ENCODE results near the gene CAD.

Gene CAD

DNA sequence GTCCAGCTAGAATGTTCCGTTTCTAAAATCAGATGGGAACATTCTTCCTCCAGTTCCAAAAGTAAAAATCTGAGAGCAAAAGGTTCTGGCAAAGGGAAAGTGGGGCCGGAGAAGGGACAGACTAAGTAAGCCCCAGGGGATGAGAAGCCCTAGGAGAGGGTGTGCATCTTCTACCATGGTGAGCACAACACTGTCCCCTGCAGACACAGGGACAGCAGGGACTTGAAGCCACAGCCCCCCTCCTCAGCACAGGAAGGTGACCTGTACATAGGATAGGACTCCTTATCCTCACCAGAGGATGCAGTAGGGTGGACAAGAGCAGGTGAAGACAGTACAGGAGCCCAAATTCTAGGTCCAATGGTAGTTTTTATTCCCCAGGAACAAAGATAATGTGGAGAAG lies 17.9 kb upstream of the CAD start:
- no peak for DNase-seq

DNA sequence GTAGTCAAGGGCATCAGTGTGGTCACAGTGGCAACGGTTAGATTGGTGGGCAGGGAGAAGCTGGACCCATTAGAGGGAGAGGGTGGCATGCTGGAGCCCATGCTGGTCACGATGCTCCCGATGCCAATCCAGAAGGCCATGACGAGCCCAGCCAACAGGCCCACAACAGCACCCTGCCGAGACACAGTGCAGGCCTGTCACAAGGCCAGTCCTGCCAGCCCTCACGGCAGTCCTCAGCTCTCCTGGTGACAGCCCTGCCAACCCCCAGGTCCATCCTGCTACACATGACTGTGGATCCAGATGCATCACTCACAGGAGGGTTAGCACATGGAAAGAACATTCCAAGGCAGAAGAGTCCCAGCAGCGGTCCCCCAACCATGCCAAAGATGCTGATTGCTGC lies 15.5 kb upstream of the CAD start:
- DNase-seq = no peak

DNA sequence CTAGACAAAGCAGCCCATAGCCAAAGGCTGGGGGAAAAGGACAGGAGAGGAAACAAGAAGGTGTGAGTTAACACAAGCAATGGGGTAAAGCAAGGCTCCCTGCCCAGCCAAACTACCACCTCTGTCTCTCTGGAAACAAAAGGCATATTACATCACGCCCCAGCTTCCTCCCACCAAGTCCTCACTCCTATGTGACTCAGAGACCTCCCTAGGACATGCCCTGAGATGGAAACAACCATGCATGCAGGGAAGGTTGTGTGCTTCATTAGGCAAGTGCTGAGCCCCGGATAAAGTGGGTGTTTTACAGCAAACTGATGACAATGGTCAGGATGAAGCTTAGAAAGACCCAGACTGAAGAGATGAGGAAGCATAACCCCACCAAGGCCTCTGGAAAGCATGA lies 14.3 kb upstream of the CAD start:
- DNase-seq = no peak

DNA sequence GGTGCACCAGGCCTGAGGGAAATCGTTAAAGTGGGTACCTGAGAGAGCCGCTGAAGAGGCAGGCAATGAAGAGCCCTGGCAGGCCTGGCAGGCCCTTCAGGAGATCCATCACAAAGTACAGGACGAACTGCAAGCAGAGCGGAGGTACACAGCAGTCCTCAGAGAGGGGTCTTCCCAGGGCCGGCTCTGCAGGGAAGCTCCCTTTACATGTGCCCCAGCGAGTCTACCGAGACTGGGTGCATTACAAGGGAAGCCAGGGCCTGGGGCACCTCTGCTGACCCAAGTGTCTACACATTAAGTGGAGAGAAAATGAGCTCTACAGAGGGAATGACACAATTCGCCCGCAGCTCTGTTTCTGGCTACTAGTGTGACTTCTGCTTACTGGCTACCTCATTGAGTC lies 13.4 kb upstream of the CAD start:
- no peak for DNase-seq

DNA sequence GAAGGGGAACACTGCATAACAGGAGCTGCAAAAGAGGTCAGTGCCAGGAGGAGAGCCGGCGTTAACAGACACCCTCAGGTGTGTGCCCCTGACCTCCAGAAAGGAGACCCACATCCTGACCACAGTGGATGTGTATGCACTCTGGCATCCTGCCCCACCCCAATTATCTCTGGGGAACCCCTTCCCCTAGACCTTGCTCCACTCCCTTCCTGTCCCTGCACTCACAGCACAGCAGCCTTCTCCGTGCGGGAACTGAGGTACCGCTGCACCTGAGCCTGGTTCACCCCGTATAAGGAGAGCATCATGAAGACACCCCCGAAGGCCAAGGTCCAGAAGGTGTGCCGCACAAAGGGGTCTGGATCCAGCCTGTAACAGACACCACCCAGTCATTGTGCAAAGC lies 12.6 kb upstream of the CAD start:
- DNase-seq = no peak

DNA sequence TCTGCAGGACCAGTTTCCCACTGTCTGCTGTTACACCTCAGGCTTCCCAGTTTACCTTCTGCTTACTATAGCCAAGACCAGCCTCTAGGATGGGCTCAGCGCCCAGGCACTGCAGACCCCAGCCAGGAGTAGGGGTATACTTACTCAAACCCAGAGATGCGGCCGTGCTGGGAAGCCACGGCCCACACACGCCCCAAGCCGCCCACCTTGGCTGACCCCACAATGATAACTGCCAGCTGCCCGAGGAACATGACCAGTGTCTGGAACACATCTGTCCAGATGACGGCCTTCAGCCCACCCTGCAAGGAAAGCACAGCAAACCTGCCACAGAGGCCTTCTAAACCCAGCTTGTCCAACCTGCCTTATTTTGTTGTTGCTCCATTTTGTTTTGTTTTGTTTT lies 12.0 kb upstream of the CAD start:
- no peak for DNase-seq

DNA sequence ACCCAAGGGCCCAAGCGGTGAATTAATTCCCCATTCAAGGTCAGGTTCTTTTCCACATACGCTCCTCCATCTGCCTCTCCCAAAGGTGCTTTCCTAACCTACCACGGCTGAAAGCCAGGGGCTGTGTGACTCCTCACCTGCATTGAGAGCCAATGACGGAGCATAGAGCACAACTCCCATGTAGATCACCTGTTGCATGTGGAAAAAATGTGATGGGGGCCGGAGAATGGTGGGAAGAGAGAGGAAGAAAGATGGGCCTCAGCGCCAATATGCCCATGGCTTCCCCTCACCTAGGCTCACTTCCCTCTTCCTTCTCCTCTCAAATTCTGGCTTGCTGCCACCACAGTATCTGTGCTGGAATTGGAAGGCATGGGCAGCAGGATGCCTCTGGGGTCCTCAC lies 10.8 kb upstream of the CAD start:
- no peak for DNase-seq

DNA sequence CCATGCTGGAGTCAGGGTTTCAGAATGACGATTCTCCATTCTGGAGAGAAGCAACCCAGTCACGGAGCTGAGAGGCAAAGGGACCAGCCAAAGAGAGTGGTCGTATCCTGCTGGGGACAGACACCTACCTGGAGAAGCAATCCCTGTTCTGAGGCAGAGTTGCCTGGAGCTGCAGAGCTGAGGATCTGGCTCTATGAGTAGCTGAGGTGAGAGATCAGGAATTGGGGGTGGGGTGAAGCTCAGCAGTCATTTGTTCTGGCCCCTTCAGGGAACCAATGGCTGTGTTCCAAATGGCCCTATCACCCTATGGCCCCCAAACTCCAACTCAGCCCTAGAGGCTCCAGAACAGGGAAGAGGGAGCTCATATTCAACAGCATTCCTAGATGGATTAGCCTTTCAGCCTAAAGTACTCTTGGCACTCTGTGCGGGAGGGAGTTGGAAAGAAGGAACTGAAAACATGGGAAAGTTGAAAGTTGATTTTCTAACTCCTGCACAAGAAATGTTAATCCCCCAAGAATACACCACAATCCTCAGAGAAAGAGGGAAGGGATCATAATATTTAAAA lies 8.6 kb upstream of the CAD start:
- no peak for DNase-seq

DNA sequence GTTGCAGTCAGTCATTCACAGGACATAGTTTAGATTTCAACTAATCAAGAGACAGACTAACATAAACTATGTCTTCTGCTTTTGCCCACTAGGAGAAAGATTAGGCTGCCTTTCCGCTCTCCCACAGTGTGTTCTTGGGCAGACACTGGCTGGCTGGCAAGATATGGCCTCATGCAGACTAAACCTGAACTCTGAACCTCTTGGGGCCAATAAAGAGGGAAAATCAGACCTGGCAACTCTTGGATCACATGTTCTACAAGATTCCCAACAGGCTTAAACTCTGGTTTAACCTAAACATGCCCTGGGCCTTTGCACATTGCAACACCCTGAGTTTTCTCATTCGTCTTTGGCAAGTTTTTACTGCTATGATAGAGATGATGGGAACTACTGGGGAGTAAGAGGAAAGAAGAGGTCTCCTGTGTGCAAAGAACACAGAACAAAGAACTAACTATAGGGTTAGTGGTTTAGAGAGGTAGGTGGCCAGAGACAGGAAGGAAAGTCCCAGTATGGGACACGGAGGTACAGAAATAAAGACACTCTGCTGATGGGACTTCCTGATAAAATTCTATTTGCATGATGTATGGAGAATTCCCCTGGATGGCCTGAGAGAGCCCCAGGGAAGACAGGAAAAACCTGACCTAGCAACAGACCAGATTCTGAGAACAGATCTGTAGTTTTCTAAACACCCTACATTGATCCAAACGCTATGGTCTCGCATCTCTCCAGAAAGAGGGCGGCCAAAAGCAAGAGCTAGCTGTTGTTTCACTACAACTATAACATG lies 7.4 kb upstream of the CAD start:
- DNase-seq = no peak

DNA sequence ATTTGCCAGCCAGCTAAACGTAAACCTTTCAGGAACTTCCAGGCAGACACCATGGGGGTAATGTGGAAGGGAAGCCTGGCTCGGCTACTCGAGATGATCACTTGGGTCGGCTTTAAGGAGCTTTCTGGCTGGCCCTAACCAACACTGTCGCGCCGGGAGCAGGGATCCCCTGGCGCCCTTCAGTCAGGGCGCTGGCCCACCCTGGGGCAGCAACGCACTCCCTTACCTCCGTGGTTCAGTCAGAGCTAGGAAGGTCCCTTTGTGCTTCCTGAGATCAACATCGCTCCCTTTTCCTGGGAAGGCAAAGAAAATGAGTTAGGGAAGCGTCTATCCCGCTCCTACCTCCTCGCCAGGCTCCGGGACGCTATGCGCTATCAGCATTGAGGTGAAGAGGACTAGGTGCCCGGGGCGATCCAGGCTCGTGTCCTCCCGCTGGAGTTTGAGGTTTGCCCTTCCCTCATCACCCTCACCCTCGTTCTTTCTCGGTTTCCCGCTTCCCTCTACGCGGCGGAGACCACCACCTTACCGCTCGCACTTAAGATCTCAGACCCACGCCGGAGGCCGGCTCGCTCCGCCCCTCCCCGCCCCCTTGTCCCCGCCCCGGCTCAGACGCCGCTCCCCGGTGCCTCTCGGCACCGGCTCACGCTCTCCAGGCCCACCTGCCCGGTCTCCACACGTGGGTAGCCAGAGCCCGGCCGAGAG lies 5.8 kb upstream of the CAD start:
- no peak for DNase-seq

DNA sequence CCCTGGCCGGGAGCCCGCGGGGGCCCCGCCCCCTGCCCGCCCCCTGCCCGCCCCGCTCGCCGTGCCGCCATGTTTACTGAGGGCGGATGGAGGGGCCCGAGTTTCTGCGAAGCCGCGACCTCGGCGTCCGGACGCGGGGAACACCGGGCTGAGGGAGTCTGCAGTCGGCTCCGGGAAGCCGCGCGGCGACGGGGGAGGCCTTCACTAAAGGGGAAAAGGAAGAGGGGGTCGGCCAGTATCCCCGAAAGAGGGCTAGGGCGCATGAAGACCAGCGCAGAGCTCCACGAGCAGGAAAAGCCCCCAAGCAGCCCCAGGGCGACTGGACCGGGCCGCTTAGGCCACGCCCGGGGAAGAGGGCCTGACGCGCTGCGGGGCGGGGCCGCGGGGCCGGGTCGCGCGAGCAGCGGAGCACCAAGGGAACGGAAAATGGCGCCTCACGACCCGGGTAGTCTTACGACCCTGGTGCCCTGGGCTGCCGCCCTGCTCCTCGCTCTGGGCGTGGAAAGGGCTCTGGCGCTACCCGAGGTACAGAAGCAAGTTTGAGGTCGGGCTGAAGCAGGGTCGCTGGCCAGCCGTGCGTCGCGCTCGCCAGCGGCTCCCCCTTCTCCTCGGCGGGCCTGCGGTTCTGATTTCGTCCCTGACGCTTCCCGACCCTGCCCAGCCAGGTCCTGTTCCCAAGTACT lies 5.1 kb upstream of the CAD start, which contains the start of the genes ATRAID and SLC5A6:
TSS of gene ATRAID (plus strand) at position 99 of the 683 bp plus-strand sequence. CDS start at position 427, 328 bp downstream.
TSS of gene SLC5A6 (minus strand) at position 326 of the 683 bp plus-strand sequence. CDS start 4,618 bp downstream, outside the sequence.
- DNase-seq = peak; percentile 96

DNA sequence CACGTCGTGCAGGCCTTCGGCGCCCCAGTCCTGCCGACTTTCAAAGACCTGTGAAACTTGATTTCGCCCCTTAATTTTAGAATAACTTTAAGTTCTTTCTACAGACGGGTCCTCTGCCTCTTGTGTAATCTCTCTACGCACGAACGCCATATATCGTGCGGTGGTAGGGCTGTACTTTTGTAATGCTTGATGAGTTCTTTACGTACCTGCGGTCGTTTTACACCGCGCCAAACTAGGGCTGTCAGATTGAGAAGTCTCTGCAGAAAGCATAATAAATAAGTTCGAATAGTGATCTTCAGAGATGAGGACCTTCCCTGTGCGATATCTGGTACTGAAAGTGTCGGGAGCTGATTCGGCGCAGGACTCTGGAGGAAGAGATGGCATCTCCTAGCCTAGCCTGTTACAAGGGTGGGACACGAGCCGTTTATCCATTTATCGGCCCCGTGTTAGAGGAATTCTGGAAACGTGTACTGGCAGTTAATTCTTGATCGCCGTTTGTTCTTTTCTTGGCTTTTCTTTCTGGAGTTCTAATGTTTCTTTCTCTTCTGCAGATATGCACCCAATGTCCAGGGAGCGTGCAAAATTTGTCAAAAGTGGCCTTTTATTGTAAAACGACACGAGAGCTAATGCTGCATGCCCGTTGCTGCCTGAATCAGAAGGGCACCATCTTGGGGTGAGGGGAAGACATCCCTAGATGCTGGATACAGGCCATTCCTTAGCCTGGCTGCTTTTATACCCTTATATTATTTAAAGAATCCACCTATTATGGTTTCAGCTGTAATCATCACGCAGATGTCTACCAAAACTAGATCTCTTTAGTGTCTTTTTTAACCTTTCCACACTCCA lies 4.3 kb upstream of the CAD start:
- no peak for DNase-seq

DNA sequence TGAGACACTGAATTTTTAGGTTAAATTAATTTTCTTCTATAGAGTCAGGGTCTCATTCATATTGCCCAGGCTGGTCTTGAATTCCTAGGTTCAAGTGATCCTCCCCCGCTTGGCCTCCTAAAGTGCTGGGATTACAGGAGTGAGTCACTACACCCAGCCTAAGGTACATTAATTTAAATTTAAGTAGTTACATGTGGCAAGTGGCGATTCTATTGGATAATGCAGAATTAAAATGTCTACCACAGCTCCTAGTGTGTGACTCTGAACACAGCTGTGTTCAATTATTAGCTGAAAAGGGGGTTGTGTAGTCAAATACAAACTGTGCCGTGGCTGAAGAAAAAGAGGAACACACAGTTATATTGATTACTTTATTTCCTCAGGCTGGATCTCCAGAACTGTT lies 2.2 kb upstream of the CAD start:
- no peak for DNase-seq

DNA sequence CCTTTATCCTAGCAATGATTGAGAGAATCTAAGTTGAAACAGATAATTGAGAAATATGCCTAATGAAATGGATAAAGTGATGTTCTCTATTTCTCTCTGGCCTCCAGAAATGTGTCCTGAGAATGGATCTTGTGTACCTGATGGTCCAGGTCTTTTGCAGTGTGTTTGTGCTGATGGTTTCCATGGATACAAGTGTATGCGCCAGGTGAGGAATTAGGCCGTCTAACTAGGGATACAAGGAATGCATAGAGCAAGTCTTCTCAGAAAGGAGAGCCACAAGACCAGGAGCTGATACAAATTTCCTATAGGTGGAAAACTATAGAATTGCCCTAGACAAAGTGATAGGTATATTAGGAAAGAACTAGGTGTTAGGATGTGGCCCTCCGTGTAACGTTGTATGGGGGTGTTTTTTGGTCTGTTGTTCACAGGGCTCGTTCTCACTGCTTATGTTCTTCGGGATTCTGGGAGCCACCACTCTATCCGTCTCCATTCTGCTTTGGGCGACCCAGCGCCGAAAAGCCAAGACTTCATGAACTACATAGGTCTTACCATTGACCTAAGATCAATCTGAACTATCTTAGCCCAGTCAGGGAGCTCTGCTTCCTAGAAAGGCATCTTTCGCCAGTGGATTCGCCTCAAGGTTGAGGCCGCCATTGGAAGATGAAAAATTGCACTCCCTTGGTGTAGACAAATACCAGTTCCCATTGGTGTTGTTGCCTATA lies 592 bp upstream of the CAD start:
- no peak for DNase-seq

DNA sequence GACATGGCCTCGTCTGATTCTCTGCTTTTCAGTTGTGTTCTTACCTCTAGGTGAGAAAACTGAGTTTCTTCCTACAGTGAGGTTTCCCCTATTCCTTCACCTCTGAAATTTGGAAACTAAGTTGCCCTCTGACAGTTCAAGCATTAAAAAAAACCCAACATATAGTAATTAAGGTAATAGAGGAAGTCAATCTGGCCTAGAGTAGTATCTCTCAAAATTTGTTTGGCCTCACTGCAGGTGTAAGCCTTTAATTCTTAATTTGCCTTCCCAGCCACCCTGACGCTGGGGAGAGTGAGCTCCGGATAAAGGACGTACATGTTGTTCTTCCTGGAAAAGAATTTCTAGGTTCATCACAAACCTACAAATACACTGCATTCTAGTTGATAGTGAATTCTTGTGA lies 1.4 kb downstream of the CAD start:
- DNase-seq = no peak

DNA sequence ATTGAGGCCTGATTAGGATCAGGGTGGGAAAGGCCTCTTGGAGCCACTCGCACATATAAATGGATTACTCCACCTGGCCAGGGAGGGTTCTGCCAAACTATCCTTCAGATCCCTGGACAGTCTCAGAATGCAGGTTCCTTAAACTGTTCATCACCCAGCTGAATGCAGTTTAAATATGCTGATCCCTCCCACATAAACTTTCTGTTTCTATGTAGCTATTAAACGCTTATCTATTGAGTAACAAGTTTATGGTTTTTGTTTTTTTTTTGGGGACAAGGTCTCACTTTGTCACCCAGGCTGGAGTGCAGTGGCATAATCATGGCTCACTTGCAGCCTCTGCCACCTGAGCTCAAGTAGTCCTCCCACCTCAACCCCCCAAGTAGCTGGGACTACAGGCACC lies 1.9 kb downstream of the CAD start:
- no peak for DNase-seq

DNA sequence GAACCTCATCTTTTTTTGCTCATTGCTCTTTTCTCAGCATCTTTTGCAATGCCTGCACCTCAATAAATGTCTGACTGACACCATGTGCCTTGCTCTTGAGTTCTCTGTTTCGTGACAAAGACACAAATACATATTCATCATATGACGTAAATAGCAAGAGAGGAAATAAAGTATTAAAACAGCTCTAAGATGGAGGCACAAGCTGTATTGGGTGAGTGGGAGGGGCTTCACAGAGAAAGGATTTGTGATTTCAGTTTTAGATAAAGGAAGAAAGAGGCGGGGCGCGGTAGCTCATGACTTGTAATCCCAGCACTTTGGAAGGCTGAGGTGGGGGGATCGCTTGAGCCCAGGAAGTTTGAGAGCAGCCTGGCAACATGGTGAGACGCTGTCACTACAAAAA lies 2.9 kb downstream of the CAD start:
- no peak for DNase-seq

DNA sequence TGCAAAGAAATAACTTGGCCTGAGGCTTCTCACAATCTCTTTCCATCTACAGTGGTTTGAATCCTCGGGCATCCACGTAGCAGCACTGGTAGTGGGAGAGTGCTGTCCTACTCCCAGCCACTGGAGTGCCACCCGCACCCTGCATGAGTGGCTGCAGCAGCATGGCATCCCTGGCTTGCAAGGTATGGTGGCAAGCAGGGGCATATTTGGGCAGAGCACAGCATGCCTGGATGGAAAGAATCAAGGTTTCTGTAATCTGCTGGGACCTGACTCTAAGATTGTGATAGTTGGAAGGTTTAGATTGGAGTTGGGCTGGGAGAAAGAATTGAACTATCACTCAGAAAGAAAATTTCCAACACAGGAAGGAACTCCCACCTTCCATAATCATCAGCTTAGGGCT lies 4.0 kb downstream of the CAD start:
- DNase-seq = no peak

DNA sequence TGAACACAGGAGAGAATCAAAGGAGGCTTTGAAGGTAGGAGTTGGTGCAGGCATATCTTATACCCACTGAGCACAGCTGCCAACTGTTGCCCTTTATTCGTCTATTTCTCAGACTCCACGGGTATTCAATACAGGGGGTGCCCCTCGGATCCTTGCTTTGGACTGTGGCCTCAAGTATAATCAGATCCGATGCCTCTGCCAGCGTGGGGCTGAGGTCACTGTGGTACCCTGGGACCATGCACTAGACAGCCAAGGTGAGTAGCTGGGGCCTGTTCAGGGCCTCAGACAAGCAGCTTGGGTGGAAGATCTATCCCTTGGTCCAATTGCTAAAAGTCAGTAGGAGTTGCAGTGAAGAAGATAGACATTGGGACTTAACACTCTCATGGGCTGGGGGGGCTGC lies 5.2 kb downstream of the CAD start:
- no peak for DNase-seq

DNA sequence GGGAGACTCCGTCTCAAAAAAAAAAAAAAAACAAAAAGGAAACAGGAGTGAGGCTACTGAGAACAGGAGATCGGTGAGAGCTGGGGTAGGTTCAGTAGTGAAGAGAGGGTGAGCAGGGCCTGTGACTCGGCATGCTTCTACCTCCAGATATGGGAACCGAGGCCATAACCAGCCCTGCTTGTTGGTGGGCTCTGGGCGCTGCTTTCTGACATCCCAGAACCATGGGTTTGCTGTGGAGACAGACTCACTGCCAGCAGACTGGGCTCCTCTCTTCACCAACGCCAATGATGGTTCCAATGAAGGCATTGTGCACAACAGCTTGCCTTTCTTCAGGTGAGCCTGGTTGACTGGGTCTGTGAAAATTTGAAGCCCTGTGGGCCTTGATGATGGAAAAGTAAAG lies 6.2 kb downstream of the CAD start:
- DNase-seq = no peak

DNA sequence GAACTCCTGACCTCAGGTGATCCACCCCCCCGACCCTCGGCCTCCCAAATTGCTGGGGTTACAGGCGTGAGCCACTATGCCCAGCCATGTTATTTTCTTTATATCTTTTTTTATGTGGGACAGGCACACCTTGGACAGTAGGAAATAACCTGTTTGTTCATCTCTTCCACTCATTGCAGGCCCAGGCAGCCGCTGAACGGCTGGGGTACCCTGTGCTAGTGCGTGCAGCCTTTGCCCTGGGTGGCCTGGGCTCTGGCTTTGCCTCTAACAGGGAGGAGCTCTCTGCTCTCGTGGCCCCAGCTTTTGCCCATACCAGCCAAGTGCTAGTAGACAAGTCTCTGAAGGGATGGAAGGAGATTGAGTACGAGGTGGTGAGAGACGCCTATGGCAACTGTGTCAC lies 8.4 kb downstream of the CAD start:
- no peak for DNase-seq

DNA sequence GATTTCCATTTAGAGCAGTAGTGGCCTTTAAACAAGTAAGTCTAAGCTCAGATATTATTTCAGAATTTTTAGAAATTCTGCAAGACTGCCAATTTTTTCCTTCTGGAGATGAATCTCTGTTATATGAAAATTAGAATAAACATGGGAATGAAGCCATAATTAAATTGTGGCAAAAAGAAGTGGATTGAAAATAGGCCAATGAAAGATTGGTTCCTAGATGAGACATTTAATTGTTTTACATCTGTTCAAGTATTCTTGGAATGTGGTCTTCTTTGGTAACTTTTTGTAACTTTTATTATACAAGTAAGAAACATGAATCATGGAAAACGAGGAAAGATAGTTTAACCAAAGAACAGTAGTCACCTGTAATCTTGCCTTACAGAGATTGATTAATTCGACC lies 10.3 kb downstream of the CAD start:
- no peak for DNase-seq

Measured in eye (tissue), 1 donor.